CD4-positive, alpha-beta T cell (primary cell): ENCODE results near the gene KMO. TPM values are rescaled to one million over a fixed set of nuclear protein-coding genes. Genes with fewer than 3 reads are reported as not detected.

Experiments used
- ATAC-seq: fragments of 200-7000 bp; cut with Tn5 transposase; one replicate; pipeline ENCODE4 v1.10.0; 2022; ENCODE audit warnings: mild to moderate bottlenecking; ENCODE audit not compliant: poor library complexity
- CTCF ChIA-PET: fragments of 350-600 bp; sonication (Branson Sonifier 250); formaldehyde crosslinking; loops from one replicate; lab custom pipeline; 2021; ENCODE audit warnings: antibody characterized with exemption, inconsistent platforms; lab: Charles Lee
- POLR2A ChIA-PET: fragments of 350-600 bp; sonication (Branson Sonifier 250); formaldehyde crosslinking; loops from one replicate; lab custom pipeline; 2021; ENCODE audit warnings: antibody characterized with exemption, inconsistent platforms; lab: Charles Lee
- DNase-seq, 14 experiments: peaks; one replicate each; pipeline ENCODE4 v3.0.0-alpha.2; 2013 to 2020; ENCODE audit warnings: mixed read lengths in 2 of 14
- H3K27ac ChIP-seq, 2 donors: one replicate each; pipeline versions ENCODE4 v1.5.1 to v1.7.0; 2013; ENCODE audit warnings: low read length in 2 of 2, low read depth in 1 of 2, mild to moderate bottlenecking in 1 of 2
- H3K27me3 ChIP-seq, 2 experiments: 1 replicate in 1 of 2; 2 replicates in 1 of 2; pipeline versions ENCODE4 v1.6.1 to v1.7.0; 2013; ENCODE audit warnings: low read length in 2 of 2, control low read depth in 1 of 2, mild to moderate bottlenecking in 1 of 2, moderate library complexity in 1 of 2; ENCODE audit not compliant: insufficient read depth in 2 of 2, control insufficient read depth in 1 of 2
- H3K36me3 ChIP-seq: one replicate; pipeline ENCODE4 v1.6.1; 2013; ENCODE audit warnings: low read length, control low read depth; ENCODE audit not compliant: insufficient read depth
- H3K4me1 ChIP-seq: one replicate; pipeline ENCODE4 v1.6.1; 2013; ENCODE audit warnings: low read length, control low read depth; ENCODE audit not compliant: insufficient read depth
- H3K4me3 ChIP-seq: one replicate; pipeline ENCODE4 v1.5.1; 2013; ENCODE audit warnings: mild to moderate bottlenecking, low read length, moderate library complexity
- H3K9me3 ChIP-seq, 2 experiments: 1 replicate in 1 of 2; 2 replicates in 1 of 2; pipeline versions ENCODE4 v1.6.1 to v1.7.0; 2013; ENCODE audit warnings: low read length in 2 of 2, mild to moderate bottlenecking in 2 of 2, control low read depth in 1 of 2, moderate library complexity in 1 of 2; ENCODE audit not compliant: control insufficient read depth in 1 of 2, insufficient read depth in 1 of 2
- H3K27ac Mint-ChIP-seq: one replicate; pipeline ENCODE4 v1.8.0; 2020; ENCODE audit warnings: mixed read lengths
- H3K27me3 Mint-ChIP-seq: one replicate; pipeline ENCODE4 v1.8.0; 2021; ENCODE audit warnings: mixed read lengths
- H3K36me3 Mint-ChIP-seq: one replicate; pipeline ENCODE4 v1.8.0; 2021; ENCODE audit warnings: low read depth, mixed read lengths
- H3K4me1 Mint-ChIP-seq: one replicate; pipeline ENCODE4 v1.8.0; 2021; ENCODE audit warnings: low read depth, mixed read lengths
- H3K4me3 Mint-ChIP-seq: one replicate; pipeline ENCODE4 v1.8.0; 2020; ENCODE audit warnings: mild to moderate bottlenecking, mixed read lengths
- H3K9me3 Mint-ChIP-seq: one replicate; pipeline ENCODE4 v1.8.0; 2020; ENCODE audit warnings: mixed read lengths
- intact Hi-C, 2 experiments: fragments of 100-400 bp; cut with DNase I in 1 of 2; cut with micrococcal nuclease in 1 of 2; formaldehyde crosslinking; loops; one replicate each; pipeline versions ENCODE4 v1.15.1 to v1.9.0; 2023 to 2025; cut with DNase I, micrococcal nuclease
- total RNA-seq, 174 experiments: library from RNA in 2 of 174; stranded (reverse) in 2 of 174; gene quantifications; one replicate each; pipeline ENCODE4 v1.2.3 and lab custom pipeline; 2021 to 2026
- TF ChIP-seq, protein P1 (sequence below): fragments of 200-600 bp; IDR thresholded peaks from one replicate; pipeline ENCODE4 v1.8.0; 2022; ENCODE audit warnings: antibody characterized with exemption, mild to moderate bottlenecking

Gene KMO
- total RNA-seq, 2 experiments from 2014 or later: not detected

DNA sequence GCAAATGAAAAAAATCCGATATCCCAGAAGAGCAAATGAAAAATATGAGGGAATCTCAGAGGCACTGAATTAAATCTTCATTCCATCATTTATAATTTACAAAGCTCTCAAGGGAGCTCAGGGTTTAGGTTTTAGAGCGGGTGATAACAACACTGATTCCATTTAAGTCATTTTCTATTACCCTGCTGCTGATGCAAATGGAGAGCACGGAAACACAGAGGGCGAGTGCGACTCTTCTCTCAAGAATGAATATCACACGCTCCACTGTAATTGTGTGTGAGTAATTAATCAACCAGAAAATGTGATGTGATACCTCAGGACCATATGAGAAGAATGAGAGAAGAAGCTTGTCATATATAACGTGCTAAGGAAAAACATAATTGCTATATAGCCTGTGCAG is 85.2 kb downstream of the KMO start:
- H3K9me3 ChIP-seq: no peaks in the 10 kb centered on the region
- no peaks in the 10 kb centered on the region for H3K27me3 ChIP-seq
- ChIA-PET CTCF (no interaction called here), POLR2A (no interaction called here)
- no peak overlapping the region for H3K27ac ChIP-seq
- Mint-ChIP-seq H3K27me3 (no peaks in the 10 kb centered on the region), H3K4me3 (no peak overlapping the region), H3K27ac (no peak overlapping the region), H3K9me3 (no peaks in the 10 kb centered on the region), H3K36me3 (no peaks in the 10 kb centered on the region), H3K4me1 (no peaks in the 10 kb centered on the region)
- intact Hi-C loops: loop anchor here in 1 of 2 experiments (10.0 kb wide), 1 partner anchor 137 kb away; no protein-coding TSS in a partner anchor
- ATAC-seq (no peak), DNase-seq (no peak)
- H3K4me3 ChIP-seq: no peak overlapping the region
- TF ChIP-seq, protein P1, sequence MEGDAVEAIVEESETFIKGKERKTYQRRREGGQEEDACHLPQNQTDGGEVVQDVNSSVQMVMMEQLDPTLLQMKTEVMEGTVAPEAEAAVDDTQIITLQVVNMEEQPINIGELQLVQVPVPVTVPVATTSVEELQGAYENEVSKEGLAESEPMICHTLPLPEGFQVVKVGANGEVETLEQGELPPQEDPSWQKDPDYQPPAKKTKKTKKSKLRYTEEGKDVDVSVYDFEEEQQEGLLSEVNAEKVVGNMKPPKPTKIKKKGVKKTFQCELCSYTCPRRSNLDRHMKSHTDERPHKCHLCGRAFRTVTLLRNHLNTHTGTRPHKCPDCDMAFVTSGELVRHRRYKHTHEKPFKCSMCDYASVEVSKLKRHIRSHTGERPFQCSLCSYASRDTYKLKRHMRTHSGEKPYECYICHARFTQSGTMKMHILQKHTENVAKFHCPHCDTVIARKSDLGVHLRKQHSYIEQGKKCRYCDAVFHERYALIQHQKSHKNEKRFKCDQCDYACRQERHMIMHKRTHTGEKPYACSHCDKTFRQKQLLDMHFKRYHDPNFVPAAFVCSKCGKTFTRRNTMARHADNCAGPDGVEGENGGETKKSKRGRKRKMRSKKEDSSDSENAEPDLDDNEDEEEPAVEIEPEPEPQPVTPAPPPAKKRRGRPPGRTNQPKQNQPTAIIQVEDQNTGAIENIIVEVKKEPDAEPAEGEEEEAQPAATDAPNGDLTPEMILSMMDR: no peak
- H3K36me3 ChIP-seq: no peaks in the 10 kb centered on the region
- no peaks in the 10 kb centered on the region for H3K4me1 ChIP-seq

DNA sequence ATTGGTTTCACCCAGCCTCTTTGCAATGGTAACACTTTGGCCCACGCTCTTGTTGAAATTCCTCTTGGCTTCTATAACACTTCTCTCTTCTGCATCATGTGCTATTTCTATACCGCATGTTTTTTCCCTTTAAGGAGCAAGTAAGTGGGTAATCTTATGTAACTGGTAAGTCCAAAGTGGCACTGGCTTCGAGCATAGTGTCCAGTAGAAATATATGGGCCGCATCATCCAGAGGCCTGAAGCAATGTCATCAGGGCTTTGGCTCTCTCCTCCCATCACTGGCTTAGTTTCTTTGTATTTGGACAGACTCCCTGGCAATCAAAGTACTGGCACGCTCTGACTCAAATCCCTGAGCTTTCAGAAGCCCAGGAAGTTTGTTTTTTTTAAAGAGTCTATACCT is 90.5 kb downstream of the KMO start:
- Histone ChIP-seq H3K4me3 (no peak overlapping the region), H3K36me3 (no peaks in the 10 kb centered on the region), H3K9me3 (no peaks in the 10 kb centered on the region), H3K27ac (no peak overlapping the region), H3K4me1 (no peaks in the 10 kb centered on the region), H3K27me3 (no peaks in the 10 kb centered on the region)
- Mint-ChIP-seq H3K27me3 (no peaks in the 10 kb centered on the region), H3K4me1 (peaks cover 6% of the 10 kb centered on the region), H3K4me3 (no peak overlapping the region), H3K36me3 (no peaks in the 10 kb centered on the region), H3K27ac (no peak overlapping the region), H3K9me3 (no peaks in the 10 kb centered on the region)
- intact Hi-C loops: no loop called here
- ChIA-PET POLR2A (interaction anchor here (1.3 kb wide), 1 partner anchor 225 kb away, joined by 3 read pairs; the partner anchor contains the start of gene EXO1), CTCF (interaction anchor here (1.0 kb wide), 1 partner anchor 12 kb away, joined by 5 read pairs; no protein-coding TSS in a partner anchor)
- ATAC-seq (no peak), DNase-seq (no peak)
- TF ChIP-seq, protein P1: no peak

DNA sequence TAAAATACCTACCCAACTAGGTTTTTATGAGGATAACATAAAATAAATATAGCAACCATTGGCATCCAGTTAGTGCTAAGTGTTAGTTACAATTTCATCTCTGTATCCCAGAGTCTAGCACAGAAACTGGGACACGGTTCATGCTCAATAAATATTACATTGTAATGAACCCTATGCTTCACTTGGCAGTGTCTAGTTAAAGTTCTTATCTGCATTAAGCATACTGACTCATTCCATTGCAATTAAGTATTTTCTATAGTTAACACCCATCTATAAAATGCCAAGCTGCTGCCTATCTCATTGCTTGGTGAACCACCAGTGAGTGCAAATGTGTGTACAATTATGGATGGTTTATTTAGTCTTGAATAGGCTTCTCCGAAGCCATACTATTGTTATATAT is 92.8 kb downstream of the KMO start:
- DNase-seq (no peak), ATAC-seq (no peak)
- H3K27ac Mint-ChIP-seq: no peak overlapping the region
- Histone ChIP-seq H3K36me3 (no peaks in the 10 kb centered on the region), H3K27ac (no peak overlapping the region), H3K4me3 (no peak overlapping the region), H3K4me1 (peaks cover 2% of the 10 kb centered on the region), H3K9me3 (no peaks in the 10 kb centered on the region), H3K27me3 (no peaks in the 10 kb centered on the region)
- H3K9me3 Mint-ChIP-seq: no peaks in the 10 kb centered on the region
- ChIA-PET CTCF (no interaction called here), POLR2A (no interaction called here)
- no peaks in the 10 kb centered on the region for H3K36me3 Mint-ChIP-seq
- TF ChIP-seq, protein P1: no peak
- H3K4me3 Mint-ChIP-seq: no peak overlapping the region
- intact Hi-C loops: loop anchor here in 1 of 2 experiments (5.0 kb wide), 2 partner anchors 52 to 222 kb away; partner anchors contain the start of gene EXO1
- H3K27me3 Mint-ChIP-seq: no peaks in the 10 kb centered on the region
- peaks cover 15% of the 10 kb centered on the region for H3K4me1 Mint-ChIP-seq
